CD14-positive monocyte (primary cell): Measurements from ENCODE around the gene SPARC. TPM values are rescaled to one million over a fixed set of nuclear protein-coding genes. Genes with fewer than 3 reads are reported as not detected.

Experiments used
- DNase-seq, 3 donors: peaks; one replicate each; pipeline ENCODE4 v3.0.0-alpha.2; 2011 to 2022
- H2AFZ ChIP-seq: 2 replicates; pipeline ENCODE4 v1.6.0; 2012; ENCODE audit warnings: mild to moderate bottlenecking, low read depth, low read length, inconsistent platforms; ENCODE audit not compliant: insufficient read depth, poor library complexity, severe bottlenecking
- H3K27ac ChIP-seq, 2 donors: 1 replicate in 1 of 2; 2 replicates in 1 of 2; pipeline ENCODE4 v1.5.1; 2012 to 2013; ENCODE audit warnings: low read length in 2 of 2, control low read depth in 1 of 2, inconsistent platforms in 1 of 2, low read depth in 1 of 2, mild to moderate bottlenecking in 1 of 2
- H3K27me3 ChIP-seq, 2 donors: one replicate each; pipeline versions ENCODE4 v1.6.0 to v1.6.1; 2011 to 2013; ENCODE audit warnings: low read length in 2 of 2; ENCODE audit not compliant: control insufficient read depth in 2 of 2, insufficient read depth in 2 of 2
- H3K36me3 ChIP-seq, 2 donors: replicated peaks in 1 of 2; 1 replicate in 1 of 2; 2 replicates in 1 of 2; pipeline versions ENCODE4 v1.5.1 to v1.6.1; 2012 to 2013; ENCODE audit warnings: low read length in 2 of 2, control low read depth in 1 of 2, inconsistent platforms in 1 of 2, mild to moderate bottlenecking in 1 of 2; ENCODE audit not compliant: insufficient read depth in 2 of 2, control insufficient read depth in 1 of 2
- H3K4me1 ChIP-seq, 2 donors: 1 replicate in 1 of 2; 2 replicates in 1 of 2; pipeline versions ENCODE4 v1.5.1 to v1.6.1; 2012 to 2013; ENCODE audit warnings: low read length in 2 of 2, control low read depth in 1 of 2, inconsistent platforms in 1 of 2, mild to moderate bottlenecking in 1 of 2, moderate library complexity in 1 of 2; ENCODE audit not compliant: insufficient read depth in 2 of 2, control insufficient read depth in 1 of 2
- H3K4me2 ChIP-seq: replicated peaks from 2 replicates; pipeline ENCODE3; 2012; ENCODE audit warnings: low read length, moderate library complexity, mild to moderate bottlenecking; ENCODE audit not compliant: poor library complexity, severe bottlenecking; ENCODE audit errors: extremely low read depth
- H3K4me3 ChIP-seq, 3 experiments: fragments of 200-600 bp in 1 of 3; sonication (generic) in 1 of 3; replicated peaks in 1 of 3; 1 replicate in 2 of 3; 2 replicates in 1 of 3; pipeline ENCODE4 v1.5.1; 2011 to 2013; ENCODE audit warnings: low read length in 3 of 3, mild to moderate bottlenecking in 3 of 3, control low read depth in 2 of 3, low read depth in 2 of 3, inconsistent platforms in 1 of 3, moderate library complexity in 1 of 3
- H3K79me2 ChIP-seq: 2 replicates; pipeline ENCODE4 v1.6.0; 2012; ENCODE audit warnings: mild to moderate bottlenecking, control low read depth, inconsistent platforms, low read length, moderate library complexity; ENCODE audit not compliant: insufficient read depth
- H3K9ac ChIP-seq: 2 replicates; pipeline ENCODE4 v1.6.0; 2017; ENCODE audit warnings: low read length, mild to moderate bottlenecking; ENCODE audit not compliant: insufficient read depth, poor library complexity, severe bottlenecking
- H3K9me3 ChIP-seq, 2 donors: replicated peaks in 1 of 2; 1 replicate in 1 of 2; 2 replicates in 1 of 2; pipeline versions ENCODE4 v1.5.1 to v1.6.1; 2012 to 2013; ENCODE audit warnings: low read length in 2 of 2, control low read depth in 1 of 2; ENCODE audit not compliant: control insufficient read depth in 1 of 2, insufficient read depth in 1 of 2
- H4K20me1 ChIP-seq: 2 replicates; pipeline ENCODE4 v1.6.0; 2012; ENCODE audit warnings: mild to moderate bottlenecking, low read length, control low read depth, moderate library complexity; ENCODE audit not compliant: insufficient read depth
- H3K27ac Mint-ChIP-seq, 7 donors: one replicate each; pipeline ENCODE4 v1.8.0; 2020; ENCODE audit warnings: mild to moderate bottlenecking in 7 of 7, mixed read lengths in 7 of 7, moderate library complexity in 6 of 7, inconsistent platforms in 2 of 7
- H3K27me3 Mint-ChIP-seq, 3 donors: one replicate each; pipeline ENCODE4 v1.8.0; 2021 to 2022; ENCODE audit warnings: low read depth in 3 of 3, mild to moderate bottlenecking in 3 of 3, mixed read lengths in 3 of 3, moderate library complexity in 3 of 3, inconsistent platforms in 1 of 3
- H3K36me3 Mint-ChIP-seq, 2 donors: one replicate each; pipeline ENCODE4 v1.8.0; 2020; ENCODE audit warnings: mixed read lengths in 2 of 2, inconsistent platforms in 1 of 2, mild to moderate bottlenecking in 1 of 2
- H3K4me1 Mint-ChIP-seq: one replicate; pipeline ENCODE4 v1.8.0; 2020; ENCODE audit warnings: mild to moderate bottlenecking, mixed read lengths
- H3K4me3 Mint-ChIP-seq, 2 donors: one replicate each; pipeline ENCODE4 v1.8.0; 2020; ENCODE audit warnings: mild to moderate bottlenecking in 2 of 2, mixed read lengths in 2 of 2, moderate library complexity in 1 of 2
- H3K9me3 Mint-ChIP-seq, 7 donors: one replicate each; pipeline ENCODE4 v1.8.0; 2020 to 2022; ENCODE audit warnings: mixed read lengths in 7 of 7, mild to moderate bottlenecking in 6 of 7, moderate library complexity in 6 of 7, inconsistent platforms in 2 of 7
- CTCF ChIP-seq: fragments of 200-600 bp; IDR thresholded peaks from one replicate; pipeline ENCODE4 v1.8.0; 2022; ENCODE audit warnings: antibody characterized with exemption, mild to moderate bottlenecking
- WGBS: methylation state at CpG from one replicate; pipeline ENCODE4 v1.1.5; 2013; ENCODE audit warnings: missing lambda C conversion rate; ENCODE audit not compliant: insufficient coverage; 5-methylcytosine and 5-hydroxymethylcytosine counted together
- intact Hi-C, 2 donors: fragments of 100-400 bp; cut with micrococcal nuclease; formaldehyde crosslinking; loops; one replicate each; pipeline versions ENCODE4 v1.15.0 to v1.15.1; 2023
- polyA plus RNA-seq, 3 donors: library from polyadenylated mRNA; depleted of rRNA in 1 of 3; unstranded in 2 of 3; stranded (reverse) in 1 of 3; fragments of 300-500 nt in 2 of 3; fragments of >200 nt in 1 of 3; fragmentation: Illumina TruSeq in 2 of 3; gene quantifications; 1 replicate in 2 of 3; 2 replicates in 1 of 3; pipeline ENCODE4 v1.2.3, GENCODE V29; 2012 to 2021

Gene SPARC
- polyA plus RNA-seq, 3 donors = 3.0 to 19.7 (median 10.7) TPM

GRCh38 chr5:151734064-151734408, 47.3 kb upstream of the SPARC start:
- H3K27ac ChIP-seq = no peak overlapping the region
- Mint-ChIP-seq H3K4me1 (no peaks in the 10 kb centered on the region), H3K9me3 (peaks cover 6 to 13% (median 10%) of the 10 kb centered on the region in 7 donors), H3K4me3 (no peak overlapping the region), H3K27ac (no peak overlapping the region), H3K36me3 (peaks cover 55 to 64% of the 10 kb centered on the region in 2 donors), H3K27me3 (no peaks in the 10 kb centered on the region)
- TF ChIP-seq CTCF = no peak
- no peaks in the 10 kb centered on the region for H4K20me1 ChIP-seq
- no peak for DNase-seq
- WGBS = 100% methylated on average over 2 of the region's 3 CpGs
- H3K27me3 ChIP-seq = no peaks in the 10 kb centered on the region
- intact Hi-C loops = no loop called here
- peaks cover 6 to 13% of the 10 kb centered on the region in 2 donors for H3K9me3 ChIP-seq
- H3K79me2 ChIP-seq = no peaks in the 10 kb centered on the region
- H3K36me3 ChIP-seq = peaks cover 14 to 60% of the 10 kb centered on the region in 2 donors
- H3K4me2 ChIP-seq = no peak overlapping the region
- H3K4me1 ChIP-seq = no peaks in the 10 kb centered on the region
- no peak overlapping the region for H3K9ac ChIP-seq
- H2AFZ ChIP-seq = no peak overlapping the region
- H3K4me3 ChIP-seq = no peak overlapping the region

DNA sequence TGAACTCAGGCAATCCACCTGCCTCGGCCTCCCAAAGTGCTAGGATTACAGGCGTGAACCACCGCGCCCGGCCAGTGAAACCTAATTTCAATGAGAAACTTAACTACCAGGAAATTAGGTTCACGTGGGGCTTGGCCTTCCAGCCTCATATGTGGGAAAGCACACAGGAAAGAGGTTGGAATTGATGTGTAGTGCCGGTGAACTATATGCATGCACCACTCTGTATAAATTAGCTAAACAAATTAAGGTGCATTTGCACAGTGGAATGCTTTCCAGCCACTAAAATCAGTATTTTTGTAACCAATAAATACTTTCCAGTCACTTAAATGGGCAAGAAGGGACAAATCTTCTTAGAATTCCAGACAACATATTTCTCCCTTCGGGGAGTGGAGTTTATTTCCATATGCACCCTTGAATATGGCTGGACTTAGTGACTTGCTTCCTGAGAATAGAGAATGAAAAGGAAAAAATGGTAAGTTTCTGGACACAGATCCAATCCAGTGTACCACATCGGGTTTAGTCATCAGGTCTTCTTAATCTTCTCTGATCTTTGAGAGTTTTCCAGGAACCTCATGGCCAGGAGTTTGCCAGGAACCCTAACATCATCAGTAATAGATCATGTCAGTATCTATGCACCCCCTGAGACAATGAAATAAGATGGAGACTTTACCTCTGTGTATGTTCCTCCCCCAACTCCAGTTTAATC, 46.8 kb upstream of the SPARC start:
- no peak overlapping the region for H3K4me3 Mint-ChIP-seq
- intact Hi-C loops = no loop called here
- Histone ChIP-seq H4K20me1 (no peaks in the 10 kb centered on the region), H3K27me3 (no peaks in the 10 kb centered on the region), H3K36me3 (peaks cover 14 to 57% of the 10 kb centered on the region in 2 donors), H3K9ac (no peak overlapping the region), H3K9me3 (peaks cover 6 to 13% of the 10 kb centered on the region in 2 donors), H2AFZ (no peak overlapping the region), H3K4me1 (no peaks in the 10 kb centered on the region), H3K79me2 (no peaks in the 10 kb centered on the region), H3K4me3 (no peak overlapping the region), H3K27ac (no peak overlapping the region), H3K4me2 (no peak overlapping the region)
- H3K27me3 Mint-ChIP-seq = no peaks in the 10 kb centered on the region
- no peak for DNase-seq
- H3K36me3 Mint-ChIP-seq = peaks cover 51 to 61% of the 10 kb centered on the region in 2 donors
- no peak for TF ChIP-seq CTCF
- 100% methylated on average over 3 of the region's 9 CpGs for WGBS
- no peaks in the 10 kb centered on the region for H3K4me1 Mint-ChIP-seq
- H3K9me3 Mint-ChIP-seq = peaks cover 6 to 13% (median 10%) of the 10 kb centered on the region in 7 donors
- H3K27ac Mint-ChIP-seq = no peak overlapping the region
